GM21717 (cell line): ENCODE results near the gene LRFN4.

ENCODE experiments used
- ATAC-seq: cut with Tn5 transposase; IDR thresholded peaks from one replicate; pipeline ENCODE4 v1.9.1; 2021; ENCODE audit warnings: mild to moderate bottlenecking, moderate library complexity; ENCODE audit not compliant: unreplicated experiment

LRFN4 gene

DNA sequence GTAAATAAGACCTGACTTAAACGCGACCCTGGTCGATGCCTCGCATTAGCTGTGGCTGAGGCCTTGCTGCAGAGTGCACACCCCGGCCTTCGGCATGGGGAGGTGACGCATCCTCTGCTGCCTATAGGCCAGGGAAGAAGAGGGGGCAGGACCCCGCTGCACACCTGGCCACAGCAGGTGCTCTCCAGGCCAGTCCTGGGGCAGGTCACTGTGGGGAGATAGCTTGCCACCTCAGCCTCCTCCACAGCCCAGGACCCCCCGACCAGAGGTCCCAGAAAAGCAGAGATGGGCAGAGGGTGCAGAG lies 12.7 kb downstream of the LRFN4 start:
- no peak for ATAC-seq

- ATAC-seq: no peak
Measured at GRCh38 chr11:66870131-66870530, 13.3 kb downstream of the LRFN4 start.

GRCh38 chr11:66870616-66871520 lies 14.0 kb downstream of the LRFN4 start:
- no peak for ATAC-seq

- no peak for ATAC-seq
Measured at GRCh38 chr11:66871521-66871901, 14.6 kb downstream of the LRFN4 start.

DNA sequence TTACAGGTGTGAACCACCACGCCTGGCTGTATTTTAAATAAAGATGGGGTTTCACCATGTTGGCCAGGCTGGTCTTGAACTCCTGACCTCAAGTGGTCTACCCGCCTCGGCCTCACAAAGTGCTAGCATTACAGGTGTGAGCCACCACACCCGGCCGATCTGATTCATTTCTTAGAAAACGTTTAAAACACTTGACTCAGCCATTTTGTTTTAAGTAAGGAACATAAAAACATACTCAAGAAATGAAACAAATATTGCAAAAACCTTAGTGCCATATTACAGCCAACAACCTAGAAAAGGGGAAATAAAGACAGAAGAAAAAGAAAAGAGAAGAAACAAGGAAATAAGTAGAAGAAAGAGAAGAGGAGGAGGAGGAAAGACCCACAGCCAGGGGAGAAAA lies 17.4 kb downstream of the LRFN4 start:
- ATAC-seq: no peak

DNA sequence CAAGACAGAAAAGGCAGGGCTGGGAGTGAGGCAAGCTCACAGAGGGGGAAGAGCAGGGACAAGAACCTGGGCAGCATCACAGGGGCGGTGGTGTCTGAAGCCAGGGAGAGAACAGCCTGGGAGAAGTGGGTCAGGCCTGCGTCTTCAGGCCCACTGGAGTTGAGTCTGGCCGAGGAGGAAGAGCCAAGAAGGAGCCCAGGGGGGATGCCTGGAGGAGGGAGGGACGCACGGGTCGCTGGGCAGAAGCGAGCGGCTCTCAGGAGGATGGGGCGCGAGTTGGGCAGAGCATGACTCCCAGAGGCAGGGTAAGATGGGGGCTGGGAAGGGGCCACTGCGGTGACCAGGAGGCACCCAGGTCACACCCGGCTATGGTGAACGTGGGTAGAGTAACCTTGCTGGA lies 18.5 kb downstream of the LRFN4 start:
- no peak for ATAC-seq

- no peak for ATAC-seq
Measured at GRCh38 chr11:66877588-66878385, 20.9 kb downstream of the LRFN4 start.

GRCh38 chr11:66878474-66878873 lies 21.6 kb downstream of the LRFN4 start:
- ATAC-seq: no peak

DNA sequence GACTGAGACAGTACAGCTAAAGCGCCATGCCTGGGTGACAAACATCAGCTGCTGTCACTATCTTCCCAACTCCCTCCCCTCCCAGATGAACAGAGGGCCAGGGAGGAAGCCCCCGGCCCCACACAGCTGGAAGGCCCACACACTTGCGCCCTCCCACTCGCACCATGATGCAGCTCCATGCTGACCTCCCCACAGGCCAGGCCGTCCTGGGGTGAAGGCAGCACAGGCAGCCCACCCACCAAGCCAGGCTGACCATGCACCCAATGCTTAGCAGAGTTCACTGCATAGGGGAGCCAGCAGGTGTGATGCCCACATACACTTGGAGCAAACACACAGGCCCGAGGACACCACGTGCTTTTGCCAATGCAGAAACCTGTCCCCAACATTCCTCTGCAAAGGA lies 22.1 kb downstream of the LRFN4 start:
- ATAC-seq: no peak

GRCh38 chr11:66879583-66879982 lies 22.7 kb downstream of the LRFN4 start:
- ATAC-seq: no peak

- no peak for ATAC-seq
Measured at GRCh38 chr11:66879999-66880398, 23.1 kb downstream of the LRFN4 start.

DNA sequence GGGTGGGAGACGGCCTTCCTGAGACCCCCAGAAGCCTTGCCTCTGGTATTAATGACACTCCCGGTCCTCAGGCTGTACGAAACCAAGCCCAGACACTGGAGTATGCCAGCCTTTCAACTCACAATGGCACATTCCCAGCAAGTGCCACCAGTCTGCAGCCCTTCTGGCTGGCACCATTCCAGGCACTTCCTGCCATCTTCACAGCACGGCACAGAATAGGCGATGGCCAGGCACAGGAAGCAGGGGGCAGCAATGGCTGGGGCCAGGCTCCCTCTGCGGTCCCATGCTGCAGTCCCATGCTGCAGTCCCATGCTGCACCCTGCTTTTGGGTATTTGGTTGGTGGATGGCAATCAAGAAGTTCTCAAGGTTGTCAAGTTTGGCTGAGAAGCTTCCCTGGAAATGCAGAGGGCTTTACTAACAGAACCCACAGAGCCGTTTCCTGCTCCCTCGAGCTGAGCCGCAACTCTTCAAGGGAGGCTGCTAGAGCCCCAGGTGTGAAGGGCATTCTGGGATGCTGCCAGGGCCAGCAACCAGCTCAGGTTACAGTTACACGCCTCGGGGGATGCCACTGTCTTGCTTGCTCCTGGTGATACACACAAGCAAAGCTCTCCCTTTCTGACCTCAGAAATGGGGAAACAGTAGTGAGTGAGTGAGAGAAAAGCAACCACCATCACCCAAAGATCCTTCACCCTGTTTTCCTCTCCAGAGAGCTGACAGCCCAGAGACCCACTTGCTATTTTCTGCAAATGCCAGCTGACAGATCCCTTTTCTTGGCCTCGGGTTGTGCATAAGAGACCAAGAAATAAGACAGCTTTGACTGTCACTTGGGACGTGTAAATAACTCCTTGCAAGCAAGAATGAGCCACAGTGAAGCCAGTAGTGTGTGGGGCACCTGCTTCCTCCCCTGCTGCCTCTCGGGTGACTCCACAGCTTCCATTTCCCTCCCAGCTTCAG lies 23.9 kb downstream of the LRFN4 start:
- no peak for ATAC-seq

GRCh38 chr11:66881451-66881835 lies 24.6 kb downstream of the LRFN4 start:
- no peak for ATAC-seq

- no peak for ATAC-seq
Measured at GRCh38 chr11:66881927-66882452, 25.1 kb downstream of the LRFN4 start.

GRCh38 chr11:66882561-66883015 lies 25.7 kb downstream of the LRFN4 start:
- no peak for ATAC-seq

GRCh38 chr11:66883016-66883965 lies 26.4 kb downstream of the LRFN4 start:
- ATAC-seq: no peak

GRCh38 chr11:66884443-66884842 lies 27.6 kb downstream of the LRFN4 start:
- no peak for ATAC-seq

DNA sequence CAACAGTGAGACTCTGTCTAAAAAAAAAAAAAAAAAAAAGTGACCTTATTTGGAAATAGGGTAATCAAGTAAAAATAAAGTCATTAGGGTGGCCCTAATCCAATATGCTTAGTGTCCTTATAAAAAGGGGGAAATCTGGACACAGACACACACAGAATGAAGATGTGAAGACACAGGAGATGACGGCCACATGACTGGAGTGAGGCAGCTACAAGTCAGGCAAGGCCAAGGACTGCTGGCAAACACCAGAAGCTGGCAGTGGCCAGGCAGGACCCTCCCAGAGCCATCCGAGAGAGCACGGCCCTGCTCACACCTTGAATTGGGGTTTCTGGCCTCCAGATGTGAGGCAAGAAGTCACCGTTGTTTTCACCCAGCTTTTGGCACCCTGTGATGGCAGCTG lies 28.6 kb downstream of the LRFN4 start:
- ATAC-seq: no peak

GRCh38 chr11:66885950-66886440 lies 29.1 kb downstream of the LRFN4 start:
- ATAC-seq: no peak
